ENCODE measurements around the gene MED29.

MED29 gene
- total RNA-seq: 67.2 reads per million, percentile 74 among the genes with 10 or more reads in this experiment

GRCh38 chr19:39390751-39391437, at the start of gene MED29, which contains the start of gene PAF1:
Gene MED29, plus strand, starts transcription at chr19:39391378. Its CDS starts 45 bp downstream, at chr19:39391423.
Gene PAF1, minus strand, starts transcription at chr19:39391106. Its CDS starts 242 bp downstream, at chr19:39390864.
- peak; percentile 93 for DNase-seq

- peak; percentile 99 for DNase-seq
Observed at GRCh38 chr19:39341719-39342604, 49.2 kb upstream of the MED29 start, which contains the start of gene SAMD4B. Gene SAMD4B, plus strand, starts transcription at chr19:39342421. Its CDS starts 14,473 bp downstream, at chr19:39356894.

- DNase-seq: no peak
Observed at GRCh38 chr19:39342647-39343305, 48.4 kb upstream of the MED29 start.

- DNase-seq: no peak
Observed at GRCh38 chr19:39345956-39346355, 45.2 kb upstream of the MED29 start.

GRCh38 chr19:39347332-39348164, 43.6 kb upstream of the MED29 start:
- no peak for DNase-seq

- DNase-seq: no peak
Observed at GRCh38 chr19:39349326-39349725, 41.9 kb upstream of the MED29 start.

GRCh38 chr19:39350156-39350555, 41.0 kb upstream of the MED29 start:
- no peak for DNase-seq

GRCh38 chr19:39351537-39352064, 39.6 kb upstream of the MED29 start:
- no peak for DNase-seq

GRCh38 chr19:39352381-39353255, 38.6 kb upstream of the MED29 start:
- DNase-seq: no peak

GRCh38 chr19:39355253-39355652, 35.9 kb upstream of the MED29 start:
- no peak for DNase-seq

- DNase-seq: no peak
Observed at GRCh38 chr19:39356073-39356472, 35.1 kb upstream of the MED29 start.

- no peak for DNase-seq
Observed at GRCh38 chr19:39356647-39357046, 34.5 kb upstream of the MED29 start.

GRCh38 chr19:39359026-39359425, 32.2 kb upstream of the MED29 start:
- no peak for DNase-seq

GRCh38 chr19:39360599-39360998, 30.6 kb upstream of the MED29 start:
- DNase-seq: no peak

- DNase-seq: no peak
Observed at GRCh38 chr19:39362682-39363657, 28.2 kb upstream of the MED29 start.

- no peak for DNase-seq
Observed at GRCh38 chr19:39363901-39364457, 27.2 kb upstream of the MED29 start.

GRCh38 chr19:39365531-39365930, 25.6 kb upstream of the MED29 start:
- DNase-seq: no peak

- no peak for DNase-seq
Observed at GRCh38 chr19:39369200-39369599, 22.0 kb upstream of the MED29 start.

GRCh38 chr19:39370735-39371134, 20.4 kb upstream of the MED29 start:
- DNase-seq: no peak

All from effector CD4-positive, alpha-beta T cell (primary cell).